ENCODE data around the gene ALPL. TPM values are rescaled to one million over a fixed set of nuclear protein-coding genes. Genes with fewer than 3 reads are reported as not detected.

The ALPL gene
- total RNA-seq, 3 donors from 2014 or later, result 2.9 to 98.0 (median 17.4) TPM

GRCh38 chr1:21507511-21508270 lies 1.5 kb upstream of the ALPL start:
- H3K4me3 ChIP-seq, result no peak overlapping the region
- intact Hi-C loops (cut with DNase I; ENCODE audit: low total_unique reads), result no loop called here
- no peak overlapping the region for H3K27ac ChIP-seq
- DNase-seq (ENCODE audit: low spot score in 2 of 2), result peak in 1 of 2 donors; percentile 19
- peaks cover 8 to 23% of the 10 kb centered on the region in 2 donors for H3K4me1 ChIP-seq
- peaks cover 0 to 4% of the 10 kb centered on the region in 2 donors for H3K27me3 ChIP-seq
- no peak for TF ChIP-seq CTCF (IDR thresholded peaks at IDR 0.05)
- no peak for TF ChIP-seq POLR2AphosphoS5 (IDR thresholded peaks at IDR 0.05)
- no peak for TF ChIP-seq POLR2A (IDR thresholded peaks at IDR 0.05)
- H3K36me3 ChIP-seq, result no peaks in the 10 kb centered on the region
- H3K9me3 ChIP-seq, result no peaks in the 10 kb centered on the region

GRCh38 chr1:21508580-21509350 lies 458 bp upstream of the ALPL start:
- TF ChIP-seq POLR2A (IDR thresholded peaks at IDR 0.05) (no peak), POLR2AphosphoS5 (IDR thresholded peaks at IDR 0.05) (no peak), CTCF (IDR thresholded peaks at IDR 0.05) (peak in 2 of 3 donors; percentile 34 to 39)

GRCh38 chr1:21510113-21510493 lies 880 bp downstream of the ALPL start:
- Histone ChIP-seq H3K27ac (peak overlapping the region; percentile 78 to 94), H3K9me3 (no peaks in the 10 kb centered on the region), H3K36me3 (no peaks in the 10 kb centered on the region), H3K4me1 (peaks cover 8 to 23% of the 10 kb centered on the region in 2 donors), H3K27me3 (peaks cover 0 to 4% of the 10 kb centered on the region in 2 donors), H3K4me3 (peak overlapping the region; percentile 20 to 68 (median 47))
- no peak for TF ChIP-seq POLR2A (IDR thresholded peaks at IDR 0.05)
- no peak for TF ChIP-seq POLR2AphosphoS5 (IDR thresholded peaks at IDR 0.05)
- no peak for TF ChIP-seq CTCF (IDR thresholded peaks at IDR 0.05)
- DNase-seq (ENCODE audit: low spot score in 2 of 2), result no peak
- intact Hi-C loops (cut with DNase I; ENCODE audit: low total_unique reads), result loop anchor here (10.0 kb wide), 1 partner anchor 65 kb away; no protein-coding TSS in a partner anchor

More at GRCh38 chr1:21508580-21509350, 458 bp upstream of the ALPL start:
- H3K36me3 ChIP-seq, result no peaks in the 10 kb centered on the region
- H3K4me3 ChIP-seq, result peak overlapping the region; percentile 15 to 68 (median 47)
- no peaks in the 10 kb centered on the region for H3K9me3 ChIP-seq
- no peak for DNase-seq (ENCODE audit: low spot score in 2 of 2)
- peaks cover 0 to 4% of the 10 kb centered on the region in 2 donors for H3K27me3 ChIP-seq
- intact Hi-C loops (cut with DNase I; ENCODE audit: low total_unique reads), result no loop called here
- H3K27ac ChIP-seq, result peak overlapping the region in 1 of 2 donors; percentile 94
- H3K4me1 ChIP-seq, result peaks cover 8 to 23% of the 10 kb centered on the region in 2 donors

- H3K27me3 ChIP-seq, result peaks cover 0 to 4% of the 10 kb centered on the region in 2 donors
Measured at GRCh38 chr1:21510885-21511578, 1.8 kb downstream of the ALPL start.

More at GRCh38 chr1:21510885-21511578, 1.8 kb downstream of the ALPL start:
- H3K36me3 ChIP-seq, result no peaks in the 10 kb centered on the region
- intact Hi-C loops (cut with DNase I; ENCODE audit: low total_unique reads), result loop anchor here (10.0 kb wide), 1 partner anchor 64 kb away; no protein-coding TSS in a partner anchor
- no peak for TF ChIP-seq CTCF (IDR thresholded peaks at IDR 0.05)
- TF ChIP-seq POLR2AphosphoS5 (IDR thresholded peaks at IDR 0.05), result no peak
- TF ChIP-seq POLR2A (IDR thresholded peaks at IDR 0.05), result no peak
- peaks cover 8 to 23% of the 10 kb centered on the region in 2 donors for H3K4me1 ChIP-seq
- H3K9me3 ChIP-seq, result no peaks in the 10 kb centered on the region
- no peak for DNase-seq (ENCODE audit: low spot score in 2 of 2)
- peak overlapping the region; percentile 78 to 94 for H3K27ac ChIP-seq
- H3K4me3 ChIP-seq, result peak overlapping the region in 1 of 3 donors; percentile 68

Measured in breast epithelium (tissue), 4 donors.